SJCRH30 (cell line): ENCODE measurements around the gene PUS3. TPM values are rescaled to one million over a fixed set of nuclear protein-coding genes. Genes with fewer than 3 reads are reported as not detected.

ENCODE experiments used
- DNase-seq, 2 experiments: peaks; one replicate each; pipeline ENCODE4 v3.0.0-alpha.2; 2015 to 2020
- H3K27ac ChIP-seq: fragments of 250-450 bp; sonication (Bioruptor Pico); 2 replicates; pipeline ENCODE4 v1.5.1; 2020; ENCODE audit warnings: mild to moderate bottlenecking, moderate library complexity
- H3K27me3 ChIP-seq: fragments of 250-450 bp; sonication (Bioruptor Pico); 2 replicates; pipeline ENCODE4 v1.5.1; 2020; ENCODE audit warnings: mild to moderate bottlenecking, moderate library complexity
- H3K36me3 ChIP-seq: fragments of 250-450 bp; sonication (Bioruptor Pico); 2 replicates; pipeline ENCODE4 v1.5.1; 2020; ENCODE audit warnings: mild to moderate bottlenecking, moderate library complexity
- H3K4me1 ChIP-seq: fragments of 250-450 bp; sonication (Bioruptor Pico); 2 replicates; pipeline ENCODE4 v1.5.1; 2020; ENCODE audit warnings: mild to moderate bottlenecking, moderate library complexity
- H3K4me3 ChIP-seq: fragments of 250-450 bp; sonication (Bioruptor Pico); 2 replicates; pipeline ENCODE4 v1.5.1; 2020; ENCODE audit warnings: mild to moderate bottlenecking, moderate library complexity
- H3K9me3 ChIP-seq: fragments of 250-450 bp; sonication (Bioruptor Pico); replicated peaks from 2 replicates; pipeline ENCODE4 v1.5.1; 2020; ENCODE audit warnings: mild to moderate bottlenecking, moderate library complexity
- total RNA-seq: library from RNA; depleted of rRNA; stranded (reverse); fragments of >200 nt; shearing (Covaris generic); gene quantifications from 2 replicates; pipeline ENCODE4 v1.2.3, GENCODE V29; 2014

The PUS3 gene
- total RNA-seq, 1 experiment from 2014 or later, result 10.3 TPM

DNA sequence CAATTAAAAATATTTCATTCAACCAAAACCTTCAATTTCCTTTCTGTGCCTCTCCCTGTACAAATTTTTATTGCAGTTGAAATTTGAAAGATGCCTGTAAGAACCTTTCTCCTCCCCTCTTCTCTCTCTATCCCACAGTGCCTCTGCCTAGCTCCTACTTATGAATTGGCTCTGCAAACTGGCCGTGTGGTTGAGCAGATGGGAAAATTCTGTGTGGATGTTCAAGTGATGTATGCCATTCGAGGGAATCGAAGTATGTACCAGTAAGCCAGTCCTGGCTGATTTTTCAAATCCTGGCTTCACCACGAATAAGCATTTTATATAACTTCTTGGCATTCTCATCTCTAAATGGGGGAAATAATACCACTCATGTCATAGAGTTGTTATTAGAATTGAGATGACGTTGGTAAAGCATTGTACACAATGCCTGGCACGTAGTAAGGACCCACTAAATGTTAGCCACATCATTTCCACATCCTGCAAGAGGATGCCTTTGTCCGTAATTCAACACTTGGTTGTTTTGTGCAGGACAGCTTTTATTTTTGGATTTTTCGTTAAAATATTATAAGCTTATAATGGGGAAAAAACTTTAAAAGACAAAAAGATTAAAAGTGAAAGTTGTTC is 7.3 kb upstream of the PUS3 start:
- Histone ChIP-seq H3K27me3 (no peaks in the 10 kb centered on the region), H3K4me1 (no peaks in the 10 kb centered on the region), H3K9me3 (no peaks in the 10 kb centered on the region), H3K27ac (no peak overlapping the region), H3K4me3 (no peak overlapping the region), H3K36me3 (no peaks in the 10 kb centered on the region)
- DNase-seq, result no peak

DNA sequence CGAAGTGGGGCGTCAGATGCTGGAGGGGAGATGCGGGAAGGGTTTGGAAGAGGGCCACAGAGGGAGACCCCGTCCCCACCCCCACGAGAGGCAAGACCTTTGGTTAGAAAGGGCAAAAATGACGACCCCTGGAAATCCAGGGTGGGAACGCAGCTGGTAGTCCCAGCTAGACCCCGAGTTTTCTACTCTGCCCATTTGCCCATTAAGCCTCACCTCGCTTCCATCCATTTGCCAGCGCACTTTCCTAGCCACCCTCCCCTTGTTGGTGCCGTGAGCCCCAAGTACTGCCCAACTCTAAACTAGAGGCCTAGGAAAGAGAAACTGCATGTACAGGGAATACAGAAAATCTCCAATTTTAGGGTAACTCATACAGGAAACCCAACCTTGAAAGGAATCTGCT is 1.7 kb upstream of the PUS3 start:
- Histone ChIP-seq H3K9me3 (no peaks in the 10 kb centered on the region), H3K27me3 (no peaks in the 10 kb centered on the region), H3K36me3 (no peaks in the 10 kb centered on the region), H3K27ac (no peak overlapping the region), H3K4me1 (no peaks in the 10 kb centered on the region), H3K4me3 (no peak overlapping the region)
- DNase-seq, result no peak

DNA sequence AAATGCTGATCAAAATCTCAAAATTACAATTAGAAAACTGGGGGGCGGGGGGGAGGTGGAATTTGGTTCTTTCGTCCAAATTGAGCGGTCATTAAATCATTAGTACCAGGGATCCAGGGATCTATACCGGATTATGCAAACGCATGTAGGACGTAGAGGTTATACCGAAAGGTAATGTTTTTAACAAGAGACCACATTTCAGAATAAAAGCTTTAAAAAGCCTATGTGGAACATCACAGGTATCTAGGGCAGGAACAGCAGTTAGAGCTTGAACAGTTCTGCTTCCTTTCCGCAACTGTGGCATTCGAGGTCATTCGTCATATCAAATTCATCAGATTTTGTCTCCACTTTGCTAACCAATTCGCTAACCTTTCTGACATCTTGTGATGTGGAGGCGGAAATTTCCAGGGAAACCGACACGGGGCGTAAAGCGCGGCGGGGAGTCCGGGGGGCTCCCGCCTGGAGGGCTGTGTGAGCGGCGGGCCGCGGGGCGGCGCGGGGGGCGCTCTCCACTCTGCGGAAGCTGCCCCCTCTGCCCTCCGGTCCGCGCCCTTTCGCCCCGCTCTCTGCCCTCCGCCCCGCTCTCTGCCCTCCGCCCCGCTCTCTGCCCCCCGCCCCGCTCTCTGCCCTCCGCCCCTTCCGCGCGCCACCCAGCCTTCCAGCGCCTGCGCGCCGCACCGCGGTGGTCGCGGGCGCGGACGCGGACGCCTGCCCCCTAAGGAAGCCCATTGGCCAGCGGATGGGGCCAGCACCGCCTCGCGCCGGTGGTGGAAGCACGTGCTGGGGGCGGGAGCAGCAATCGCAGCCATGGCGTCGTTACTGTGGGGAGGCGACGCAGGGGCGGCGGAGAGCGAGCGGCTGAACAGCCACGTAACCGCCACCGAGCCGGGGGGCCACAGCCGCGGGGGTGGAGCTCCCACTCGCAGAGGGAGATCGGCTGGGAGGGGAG is 979 bp upstream of the PUS3 start, which contains the start of gene DDX25:
DDX25 (plus strand) TSS at position 798 of the 949 bp plus-strand sequence; CDS start at position 808, 10 bp downstream.
- no peak for DNase-seq
- Histone ChIP-seq H3K4me3 (no peak within 1 kb of the TSS), H3K4me1 (no peaks in the 10 kb centered on the region), H3K9me3 (no peaks in the 10 kb centered on the region), H3K27me3 (no peaks in the 10 kb centered on the region), H3K36me3 (no peaks in the 10 kb centered on the region), H3K27ac (no peak within 1 kb of the TSS)

DNA sequence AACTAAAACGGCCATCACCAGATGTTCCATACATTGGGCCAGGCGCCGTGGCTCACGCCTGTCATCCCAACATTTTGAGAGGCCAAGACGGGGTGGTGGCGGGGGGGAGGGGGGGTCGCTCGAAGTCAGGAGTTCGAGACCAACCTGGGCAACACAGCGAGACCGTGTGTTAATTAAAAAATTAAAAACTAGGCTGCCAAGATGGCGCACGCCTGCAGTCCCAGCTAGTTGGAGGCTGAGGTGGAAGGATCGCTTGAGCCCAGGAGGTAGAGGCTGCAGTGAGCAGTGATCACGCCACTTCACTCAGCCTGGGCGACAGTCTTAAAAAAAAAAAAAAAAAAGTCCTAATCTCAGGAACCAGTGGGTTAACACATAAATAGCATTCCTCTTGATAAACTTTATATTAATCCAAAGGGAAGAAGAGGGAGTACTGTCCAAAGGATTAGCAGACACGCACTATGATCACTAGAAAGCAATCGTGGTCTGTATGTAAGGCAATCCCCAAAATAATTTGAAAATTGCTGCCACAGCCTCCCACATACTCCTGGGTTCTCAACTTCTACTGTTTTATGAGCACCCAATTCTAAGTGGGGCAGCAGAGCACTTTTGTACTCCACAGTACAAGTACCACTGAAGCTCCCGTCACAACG is 604 bp downstream of the PUS3 start:
- H3K27me3 ChIP-seq, result no peaks in the 10 kb centered on the region
- no peaks in the 10 kb centered on the region for H3K9me3 ChIP-seq
- no peaks in the 10 kb centered on the region for H3K36me3 ChIP-seq
- H3K27ac ChIP-seq, result peak overlapping the region; percentile 9; the same call in 1 of the 2 replicates
- no peak for DNase-seq
- peak overlapping the region; percentile 65 for H3K4me3 ChIP-seq
- no peaks in the 10 kb centered on the region for H3K4me1 ChIP-seq

DNA sequence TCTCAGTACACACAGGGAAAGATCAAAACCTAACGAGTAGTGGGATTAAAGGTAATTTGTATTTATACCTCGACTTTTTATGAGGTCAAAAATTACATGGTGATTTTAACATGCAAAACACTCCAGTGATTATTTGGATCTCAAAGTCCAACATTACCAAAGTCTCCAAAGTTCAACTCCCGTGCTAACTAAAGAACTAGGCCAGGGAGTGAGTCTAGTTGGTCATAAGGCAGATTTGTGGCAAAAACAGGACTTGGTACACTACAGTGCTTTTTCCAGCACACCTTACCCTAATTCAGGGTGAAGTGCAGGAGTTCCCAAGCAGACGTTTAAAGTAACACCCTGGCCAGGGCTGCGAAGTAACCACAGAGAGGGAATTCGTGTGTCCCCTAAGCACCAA is 1.1 kb downstream of the PUS3 start:
- H3K4me3 ChIP-seq, result no peak overlapping the region
- H3K4me1 ChIP-seq, result no peaks in the 10 kb centered on the region
- no peak overlapping the region for H3K27ac ChIP-seq
- H3K27me3 ChIP-seq, result no peaks in the 10 kb centered on the region
- no peaks in the 10 kb centered on the region for H3K9me3 ChIP-seq
- DNase-seq, result no peak
- H3K36me3 ChIP-seq, result 0 out of 2 replicates have a peak, but pooled peaks cover 1% of the 10 kb centered on the region

DNA sequence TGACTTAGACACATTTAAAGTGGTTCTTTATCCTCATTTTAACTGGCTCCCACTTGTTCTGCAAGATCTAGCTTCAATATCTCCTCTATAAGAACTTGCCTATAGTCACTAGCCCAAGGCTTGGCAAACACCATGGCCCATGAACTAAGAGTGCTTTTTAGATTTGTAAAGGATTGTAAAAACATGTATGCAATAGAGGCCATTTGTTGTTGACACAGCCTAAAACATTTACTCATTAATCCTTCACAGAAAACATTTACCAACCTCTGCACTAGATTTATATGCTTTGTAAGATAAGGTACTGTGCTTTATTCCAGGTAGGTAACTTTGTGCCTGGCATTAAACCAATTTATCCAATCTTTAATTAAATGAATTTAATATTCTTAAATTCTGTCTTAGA is 10.0 kb downstream of the PUS3 start:
- H3K9me3 ChIP-seq, result no peaks in the 10 kb centered on the region
- no peak overlapping the region for H3K27ac ChIP-seq
- no peak overlapping the region for H3K4me3 ChIP-seq
- no peak for DNase-seq
- peaks cover 7% of the 10 kb centered on the region; the same call in 1 of the 2 replicates for H3K36me3 ChIP-seq
- no peaks in the 10 kb centered on the region for H3K4me1 ChIP-seq
- H3K27me3 ChIP-seq, result no peaks in the 10 kb centered on the region

DNA sequence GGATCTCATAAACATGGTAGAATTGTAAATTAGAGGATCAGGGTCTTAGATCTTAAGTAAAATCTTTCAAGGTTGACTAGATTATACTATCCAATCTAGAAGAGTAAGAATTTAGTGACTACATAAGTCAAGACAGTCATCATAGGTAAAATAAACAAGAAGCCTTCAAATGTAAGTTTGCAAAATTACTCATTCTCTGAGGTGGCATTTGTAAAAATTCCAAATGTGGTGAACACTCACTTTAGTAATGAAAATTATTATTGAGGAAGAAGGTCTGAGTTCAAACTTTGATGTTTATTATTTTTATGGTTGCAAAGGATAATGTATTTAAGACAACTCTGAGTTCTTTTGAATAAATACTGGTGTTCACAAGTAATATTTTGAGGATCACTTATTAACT is 10.9 kb downstream of the PUS3 start:
- Histone ChIP-seq H3K4me3 (no peak overlapping the region), H3K27me3 (no peaks in the 10 kb centered on the region), H3K36me3 (peaks cover 7% of the 10 kb centered on the region; the same call in 1 of the 2 replicates), H3K27ac (no peak overlapping the region), H3K9me3 (no peaks in the 10 kb centered on the region), H3K4me1 (no peaks in the 10 kb centered on the region)
- DNase-seq, result no peak

DNA sequence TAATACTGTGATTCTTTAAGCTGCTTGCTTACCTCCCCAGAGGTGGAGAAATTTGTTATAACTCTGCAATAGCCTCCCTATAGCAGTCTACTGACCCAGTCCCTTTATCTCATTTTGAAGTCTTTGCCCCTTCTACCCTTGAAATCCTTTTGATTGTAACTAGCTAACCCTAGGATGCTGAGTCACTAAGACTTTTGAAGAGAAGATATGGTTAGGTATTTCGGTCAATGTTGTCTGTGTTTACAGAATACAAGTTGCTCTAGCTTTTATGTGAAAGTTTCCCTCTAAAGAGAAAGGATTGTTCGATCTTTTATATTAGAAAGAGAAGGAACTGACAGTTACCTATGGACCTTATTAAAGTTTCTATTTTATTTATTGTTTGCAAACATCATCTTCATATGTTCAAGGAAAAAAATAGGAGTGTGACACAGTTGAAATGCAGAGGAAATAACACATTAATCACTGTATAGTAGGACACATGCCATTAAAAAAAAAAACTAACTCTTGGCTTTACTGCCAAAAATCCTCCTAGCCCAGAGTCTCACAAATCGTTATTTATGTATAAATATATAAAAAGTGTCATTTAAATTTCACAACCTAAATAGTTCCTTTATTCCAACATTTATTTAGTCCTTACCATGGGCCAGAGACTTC is 12.4 kb downstream of the PUS3 start:
- Histone ChIP-seq H3K27me3 (no peaks in the 10 kb centered on the region), H3K4me3 (no peak overlapping the region), H3K9me3 (no peaks in the 10 kb centered on the region), H3K36me3 (peaks cover 4% of the 10 kb centered on the region; the same call in 1 of the 2 replicates), H3K4me1 (no peaks in the 10 kb centered on the region), H3K27ac (no peak overlapping the region)
- DNase-seq, result no peak

DNA sequence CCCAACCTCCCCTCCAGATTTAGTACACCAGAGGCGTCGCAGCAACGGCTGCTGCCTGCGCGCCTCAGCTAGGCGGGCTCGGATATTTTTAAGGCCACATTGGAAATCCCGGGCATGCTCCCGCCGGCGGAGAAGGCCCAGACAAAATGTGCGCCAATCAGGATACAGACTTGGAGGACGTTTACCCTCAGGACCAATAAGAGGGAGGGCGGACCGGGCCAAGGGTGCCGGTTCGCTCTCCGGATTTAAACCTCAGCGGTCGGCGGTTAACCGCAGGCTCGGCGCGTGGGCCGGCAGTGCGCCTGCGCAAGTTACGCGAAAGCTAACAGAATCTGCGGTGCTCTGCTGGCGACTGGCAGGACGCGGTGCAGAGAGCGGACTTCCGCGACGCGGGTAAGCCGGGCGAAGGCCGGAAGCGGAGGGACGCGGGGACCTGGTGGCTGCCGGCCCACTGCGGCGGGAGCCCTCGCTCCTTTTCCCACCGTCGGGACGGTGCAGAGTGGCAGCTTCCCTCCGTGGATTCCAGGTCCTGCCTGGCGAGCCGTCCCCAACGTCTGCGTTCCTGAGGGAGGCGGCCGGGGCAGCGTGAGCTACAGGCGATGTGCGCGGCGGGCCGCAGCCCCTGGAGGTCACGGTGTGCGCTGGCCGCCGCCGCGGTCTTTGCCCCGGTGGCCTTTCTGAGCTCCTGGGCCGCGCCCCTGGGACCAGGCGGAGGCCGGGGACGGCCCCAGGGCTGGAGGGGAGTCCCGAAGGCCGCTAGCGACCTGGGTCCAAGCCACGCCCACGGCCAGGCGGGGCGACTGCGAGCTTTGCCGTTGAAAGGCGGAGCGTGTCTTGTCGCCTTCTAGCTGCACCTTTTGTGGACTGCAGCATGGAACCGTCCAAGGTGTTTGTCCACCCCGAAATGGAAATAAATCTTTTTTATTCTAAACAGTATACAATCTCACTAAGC is 15.4 kb downstream of the PUS3 start, which contains the start of gene HYLS1:
HYLS1 (plus strand) TSS at position 296 of the 952 bp plus-strand sequence. CDS start 11,701 bp downstream, outside the sequence.
- peak; percentile 49 to 61 for DNase-seq
- H3K27ac ChIP-seq, result peak within 1 kb of the TSS; percentile 67
- H3K36me3 ChIP-seq, result no peaks in the 10 kb centered on the region
- peak within 1 kb of the TSS; percentile 67 for H3K4me3 ChIP-seq
- no peaks in the 10 kb centered on the region for H3K4me1 ChIP-seq
- H3K27me3 ChIP-seq, result no peaks in the 10 kb centered on the region
- no peaks in the 10 kb centered on the region for H3K9me3 ChIP-seq

DNA sequence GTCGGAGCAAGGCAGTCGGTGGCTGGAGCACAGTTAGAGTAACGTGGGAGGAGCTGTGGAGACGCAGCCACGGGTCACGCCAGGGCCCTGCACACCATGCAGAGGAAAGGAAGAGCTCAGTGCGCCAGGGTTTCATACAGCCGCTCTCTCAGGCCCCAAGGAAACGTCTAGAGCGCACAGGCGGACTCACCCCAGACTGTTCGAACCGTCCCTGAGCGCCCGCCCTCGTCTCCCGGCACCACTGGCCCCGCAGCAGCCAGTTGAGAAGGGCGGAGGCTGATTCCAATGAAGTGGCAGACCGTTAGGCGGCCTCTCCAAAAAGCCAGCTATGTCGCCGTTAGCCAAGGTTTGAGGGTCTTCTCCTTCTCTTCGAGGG is 16.0 kb downstream of the PUS3 start:
- no peak overlapping the region for H3K27ac ChIP-seq

DNA sequence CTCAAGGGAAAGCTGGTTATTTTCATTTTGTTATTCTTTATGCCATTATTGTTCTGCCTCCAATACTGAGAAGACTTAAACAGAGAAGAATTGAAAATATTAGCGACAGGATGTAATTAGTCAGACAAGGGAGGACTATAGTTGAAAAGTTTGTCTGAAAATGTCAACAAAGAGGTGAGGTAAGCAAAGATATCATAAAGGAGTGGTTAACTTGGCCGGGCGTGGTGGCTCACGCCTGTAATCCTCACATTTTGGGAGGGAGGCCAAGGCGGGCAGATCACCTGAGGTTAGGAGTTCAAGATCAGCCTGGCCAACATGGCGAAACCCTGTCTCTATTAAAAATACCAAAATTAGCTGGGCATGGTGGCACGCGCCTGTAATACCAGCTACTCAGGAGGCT is 19.6 kb downstream of the PUS3 start:
- Histone ChIP-seq H3K4me3 (no peak overlapping the region), H3K4me1 (no peaks in the 10 kb centered on the region), H3K27ac (no peak overlapping the region), H3K36me3 (no peaks in the 10 kb centered on the region), H3K9me3 (no peaks in the 10 kb centered on the region), H3K27me3 (no peaks in the 10 kb centered on the region)
- DNase-seq, result no peak

More for the DNA sequence above, 16.0 kb downstream of the PUS3 start:
- H3K4me1 ChIP-seq, result no peaks in the 10 kb centered on the region
- H3K9me3 ChIP-seq, result no peaks in the 10 kb centered on the region
- peak overlapping the region; percentile 67; the same call in 1 of the 2 replicates for H3K4me3 ChIP-seq
- no peak for DNase-seq
- no peaks in the 10 kb centered on the region for H3K27me3 ChIP-seq
- H3K36me3 ChIP-seq, result no peaks in the 10 kb centered on the region

DNA sequence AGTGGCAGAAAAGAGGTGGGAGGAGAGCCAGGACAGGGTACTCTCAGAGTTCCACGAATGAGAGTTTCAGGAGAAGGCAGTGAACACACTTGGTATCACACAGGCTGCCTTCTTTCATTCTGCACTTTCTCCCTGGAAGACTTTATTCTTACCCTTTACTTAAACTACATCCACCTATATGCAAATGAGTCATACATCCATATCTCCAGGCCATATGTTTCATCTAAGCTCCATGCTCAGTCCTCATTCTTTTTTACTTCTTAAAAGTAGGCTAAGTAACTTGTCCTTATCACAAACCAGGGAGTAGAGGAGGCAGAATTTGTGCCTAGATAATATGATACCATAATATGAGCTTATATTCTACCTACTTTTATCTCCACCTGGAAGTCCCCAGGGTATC is 21.7 kb downstream of the PUS3 start:
- no peak overlapping the region for H3K4me3 ChIP-seq
- H3K27ac ChIP-seq, result no peak overlapping the region
- H3K27me3 ChIP-seq, result no peaks in the 10 kb centered on the region
- no peak for DNase-seq
- no peaks in the 10 kb centered on the region for H3K36me3 ChIP-seq
- no peaks in the 10 kb centered on the region for H3K4me1 ChIP-seq
- H3K9me3 ChIP-seq, result no peaks in the 10 kb centered on the region

DNA sequence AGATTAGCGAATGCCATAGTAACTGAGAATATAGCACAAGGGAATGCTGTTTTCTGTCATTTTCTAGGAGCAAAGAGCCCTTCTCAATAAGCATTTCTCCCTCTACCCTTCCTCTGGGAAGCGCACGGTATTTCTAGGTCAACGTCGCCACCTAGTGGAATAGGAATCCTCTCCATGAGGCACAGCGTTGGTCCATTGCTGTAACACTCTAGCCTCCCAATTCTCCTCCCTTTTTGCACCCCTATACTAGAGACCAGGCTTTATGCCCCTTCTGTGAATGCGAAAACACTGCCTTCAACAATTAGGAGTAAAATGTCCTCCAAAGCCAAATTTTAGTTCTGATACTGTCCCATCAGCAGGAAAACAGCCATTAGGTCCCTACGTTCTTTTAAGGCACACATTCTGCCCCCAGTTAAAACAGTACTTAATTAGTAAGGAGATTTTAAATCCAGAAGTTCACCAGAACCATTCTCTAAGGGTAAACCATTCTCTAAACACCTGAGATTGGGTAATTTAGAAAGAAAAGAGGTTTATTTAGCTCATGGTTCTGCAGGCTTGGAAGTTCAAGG is 28.4 kb downstream of the PUS3 start:
- H3K27me3 ChIP-seq, result no peaks in the 10 kb centered on the region
- H3K9me3 ChIP-seq, result no peaks in the 10 kb centered on the region
- H3K4me3 ChIP-seq, result peak overlapping the region; percentile 52
- DNase-seq, result peak; percentile 69 to 89
- no peaks in the 10 kb centered on the region for H3K4me1 ChIP-seq
- no peak overlapping the region for H3K27ac ChIP-seq
- no peaks in the 10 kb centered on the region for H3K36me3 ChIP-seq
